GM12878 (cell line): ENCODE results near the gene AXIN1. TPM values are rescaled to one million over a fixed set of nuclear protein-coding genes. Genes with fewer than 3 reads are reported as not detected.

Experiments used
- ATAC-seq: fragments of 200-7000 bp; cut with Tn5 transposase; 3 replicates; pipeline ENCODE4 v1.9.1; 2020; ENCODE audit warnings: mild to moderate bottlenecking, moderate library complexity
- BruUV-seq: library from RNA; stranded (reverse); fragments of 400-500 nt; replicated peaks from 2 replicates; lab custom pipeline; 2021; lab: Mats Ljungman, UMichigan
- CTCF ChIA-PET: fragments of 300-600 bp; sonication (Branson Sonifier 250); formaldehyde crosslinking; extraction: SDS; loops from one replicate; lab custom pipeline; 2021; ENCODE audit warnings: inconsistent platforms; lab: Yijun Ruan, JAX
- POLR2A ChIA-PET: fragments of 350-600 bp; formaldehyde crosslinking; extraction: SDS; loops from one replicate; lab custom pipeline; 2021; ENCODE audit warnings: inconsistent platforms; lab: Charles Lee
- RAD21 ChIA-PET: fragments of 300-600 bp; sonication (Branson Sonifier 250); formaldehyde crosslinking; loops from one replicate; lab custom pipeline; 2023; ENCODE audit warnings: antibody characterized with exemption; ENCODE audit not compliant: unreplicated experiment; lab: Charles Lee
- SMC1A ChIA-PET: fragments of 300-600 bp; sonication (Branson Sonifier 250); formaldehyde crosslinking; loops from one replicate; lab custom pipeline; 2023; ENCODE audit not compliant: unreplicated experiment, uncharacterized antibody; lab: Charles Lee
- DNase-seq: peaks from one replicate; pipeline ENCODE4 v3.0.0-alpha.2; 2011; ENCODE audit warnings: low read depth, low spot score
- FAIRE-seq: peaks from 3 replicates; lab custom pipeline; 2011; peaks lifted over from hg19 to GRCh38; lab: Jason Lieb, UNC
- H2AFZ ChIP-seq: 2 replicates; pipeline ENCODE4 v1.6.0; 2011; ENCODE audit warnings: low read depth, low read length, control low read depth; ENCODE audit not compliant: control insufficient read depth
- H3K27ac ChIP-seq: 2 replicates; pipeline ENCODE4 v1.5.1; 2011; ENCODE audit warnings: control low read depth; ENCODE audit not compliant: control insufficient read depth, insufficient read depth
- H3K27me3 ChIP-seq, 2 experiments: replicated peaks in 1 of 2; 2 replicates each; pipeline versions ENCODE4 v1.6.0 to v1.6.1; 2011; ENCODE audit warnings: low read length in 1 of 2; ENCODE audit not compliant: control insufficient read depth in 2 of 2, insufficient read depth in 2 of 2
- H3K36me3 ChIP-seq, 2 experiments: 2 replicates each; pipeline ENCODE4 v1.5.1; 2011; ENCODE audit warnings: low read length in 1 of 2; ENCODE audit not compliant: control insufficient read depth in 2 of 2, insufficient read depth in 2 of 2
- H3K4me1 ChIP-seq: 2 replicates; pipeline ENCODE4 v1.6.1; 2011; ENCODE audit warnings: mild to moderate bottlenecking, low read length, moderate library complexity, mixed read lengths; ENCODE audit not compliant: control insufficient read depth, insufficient read depth
- H3K4me2 ChIP-seq: 2 replicates; pipeline ENCODE4 v1.6.0; 2011; ENCODE audit warnings: control low read depth; ENCODE audit not compliant: control insufficient read depth, insufficient read depth
- H3K4me3 ChIP-seq: fragments of 200-600 bp; sonication (generic); 2 replicates; pipeline ENCODE4 v1.5.1; 2016
- H3K79me2 ChIP-seq: 2 replicates; pipeline ENCODE4 v1.6.0; 2011; ENCODE audit warnings: low read length; ENCODE audit not compliant: control insufficient read depth, insufficient read depth
- H3K9ac ChIP-seq: 2 replicates; pipeline ENCODE4 v1.8.0; 2011; ENCODE audit warnings: low read length, control low read depth, mixed read lengths; ENCODE audit not compliant: control insufficient read depth, insufficient read depth
- H3K9me3 ChIP-seq: replicated peaks from 3 replicates; pipeline ENCODE4 v1.5.1; 2011; ENCODE audit warnings: mild to moderate bottlenecking, low read length; ENCODE audit not compliant: control insufficient read depth, insufficient read depth
- H4K20me1 ChIP-seq: 2 replicates; pipeline ENCODE4 v1.6.0; 2011; ENCODE audit not compliant: control insufficient read depth, insufficient read depth
- BCLAF1 ChIP-seq: fragments of 450-650 bp; IDR thresholded peaks from 2 replicates; pipeline ENCODE4 v1.6.1; 2017; ENCODE audit warnings: antibody characterized with exemption, mild to moderate bottlenecking, moderate library complexity
- CBX3 ChIP-seq: fragments of 200-600 bp; sonication (generic); IDR thresholded peaks from 2 replicates; pipeline ENCODE4 v1.6.1; 2016; ENCODE audit warnings: low read depth, borderline replicate concordance
- CHD4 ChIP-seq: fragments of 200-600 bp; sonication (generic); IDR thresholded peaks from 2 replicates; pipeline ENCODE4 v1.6.1; 2016; ENCODE audit warnings: mild to moderate bottlenecking
- EED ChIP-seq: sonication (generic); IDR thresholded peaks from 2 replicates; pipeline ENCODE4 v1.6.1; 2016; ENCODE audit warnings: antibody characterized with exemption, low read depth
- JUNB ChIP-seq: IDR thresholded peaks from 2 replicates; pipeline ENCODE4 v1.6.1; 2016; ENCODE audit warnings: antibody characterized with exemption, mild to moderate bottlenecking
- KLF5 ChIP-seq: fragments of 450-650 bp; IDR thresholded peaks from 2 replicates; pipeline ENCODE4 v1.6.1; 2014; ENCODE audit warnings: mild to moderate bottlenecking; ENCODE audit not compliant: partially characterized antibody
- RBBP5 ChIP-seq: fragments of 200-600 bp; sonication (generic); conservative IDR thresholded peaks from 2 replicates; pipeline ENCODE4 v1.6.1; 2016
- RCOR1 ChIP-seq: conservative IDR thresholded peaks from 2 replicates; pipeline ENCODE4 v1.6.1; 2012; ENCODE audit warnings: low read depth, low read length, improper control_type of control experiment
- SMARCA5 ChIP-seq: fragments of 450-650 bp; IDR thresholded peaks from 2 replicates; pipeline ENCODE4 v1.6.1; 2017; ENCODE audit warnings: mild to moderate bottlenecking
- SRF ChIP-seq, 2 experiments: IDR thresholded peaks; 2 replicates each; pipeline ENCODE4 v1.6.1; 2011; ENCODE audit warnings: low read depth in 2 of 2, low read length in 2 of 2, mild to moderate bottlenecking in 1 of 2, moderate library complexity in 1 of 2
- ZNF24 ChIP-seq: fragments of 450-650 bp; IDR thresholded peaks from 2 replicates; pipeline ENCODE4 v1.6.1; 2017; ENCODE audit warnings: antibody characterized with exemption, mild to moderate bottlenecking
- WGBS: methylation state at CpG from one replicate; pipeline ENCODE4 v1.1.6; 2016; ENCODE audit warnings: low lambda C conversion rate; ENCODE audit not compliant: insufficient replicate concordance, insufficient coverage; ENCODE audit errors: missing lambda C conversion rate; 5-methylcytosine and 5-hydroxymethylcytosine counted together
- in situ Hi-C: fragments of 300-500 bp; cut with MboI; formaldehyde crosslinking; loops from 9 replicates; pipeline ENCODE4 v1.14.3; 2018; ENCODE audit warnings: mixed read lengths
- intact Hi-C: fragments of 100-400 bp; cut with micrococcal nuclease; formaldehyde crosslinking; loops from one replicate; pipeline ENCODE4 v1.14.2; 2022; ENCODE audit not compliant: unreplicated experiment
- polyA plus RNA-seq, 11 experiments: library from polyadenylated mRNA; depleted of rRNA in 4 of 11; unstranded in 6 of 11; stranded (reverse) in 5 of 11; fragments of >200 nt; fragmentation: Nextera tagmentation in 4 of 11; fragmentation: Illumina TruSeq in 1 of 11; extraction: Ambion mirVana in 4 of 11; extraction: Trizol in 1 of 11; gene quantifications; 1 replicate in 1 of 11; 2 replicates in 10 of 11; pipeline versions ENCODE4 v1.2.1 to v1.2.3, GENCODE V29; 2011 to 2016; ENCODE audit warnings: inconsistent platforms in 2 of 11, missing spikeins in 2 of 11, low read depth in 1 of 11
- total RNA-seq, 4 experiments: library from RNA; depleted of rRNA in 3 of 4; stranded (reverse); fragments of >200 nt in 3 of 4; fragmentation: Illumina TruSeq in 1 of 4; extraction: Trizol in 1 of 4; gene quantifications; 2 replicates each; pipeline versions ENCODE4 v1.2.1 to v1.2.3, GENCODE V29; 2013 to 2021
- TF ChIP-seq, protein P1 (sequence below): IDR thresholded peaks from 2 replicates; pipeline ENCODE4 v1.6.1; 2011; ENCODE audit warnings: borderline replicate concordance, low read depth, mild to moderate bottlenecking, moderate library complexity, low read length; ENCODE audit not compliant: insufficient read depth, poor library complexity, severe bottlenecking

Gene AXIN1
- total and polyA plus RNA-seq, 10 of the 15 experiments (the other 5 are each of a cell fraction or from before 2014, with no cell fraction given), result 0.26 to 27.1 (median 7.7) TPM

- Histone ChIP-seq H3K27ac (no peak overlapping the region), H3K4me3 (no peak overlapping the region), H2AFZ (no peak overlapping the region), H4K20me1 (no peaks in the 10 kb centered on the region), H3K4me1 (no peaks in the 10 kb centered on the region), H3K9me3 (no peaks in the 10 kb centered on the region), H3K36me3 (peaks cover 0 to 6% of the 10 kb centered on the region in 2 experiments; a peak in 2 of 4 replicates), H3K9ac (no peak overlapping the region), H3K79me2 (no peaks in the 10 kb centered on the region), H3K27me3 (no peaks in the 10 kb centered on the region; a peak in 1 of 4 replicates), H3K4me2 (no peak overlapping the region)
- CTCF ChIA-PET, result no interaction called here
- intact Hi-C loops (no loop called here), in situ Hi-C loops (no loop called here)
- POLR2A ChIA-PET, result no interaction called here
- ATAC-seq (no peak), DNase-seq (no peak), FAIRE-seq (no peak)
- TF ChIP-seq SRF (IDR thresholded peaks at IDR 0.05; ENCODE audit: low read depth in 2 of 2, low read length in 2 of 2), result no peak
- TF ChIP-seq RCOR1, result no peak
- no peak for TF ChIP-seq EED
- no peak for TF ChIP-seq CBX3
- SMC1A ChIA-PET, result no interaction called here
- no TSS peak for BruUV-seq
- 86% methylated on average over 47 of the region's 52 CpGs for WGBS
- RAD21 ChIA-PET, result interaction anchor here (1.1 kb wide), 1 partner anchor 31 kb away, joined by 4 read pairs; no protein-coding TSS in a partner anchor
Measured at GRCh38 chr16:284204-285120, 68.1 kb downstream of the AXIN1 start.

- 48% methylated on average over 22 of the region's 25 CpGs for WGBS
- no peaks in the 10 kb centered on the region; a peak in 1 of 4 replicates for H3K27me3 ChIP-seq
- no peak within 1 kb of the TSS for H3K9ac ChIP-seq
- no peaks in the 10 kb centered on the region for H3K4me1 ChIP-seq
- ChIA-PET SMC1A (no interaction called here), CTCF (no interaction called here), POLR2A (no interaction called here), RAD21 (no interaction called here)
- in situ Hi-C loops (no loop called here), intact Hi-C loops (no loop called here)
- peaks cover 0 to 4% of the 10 kb centered on the region in 2 experiments; a peak in 2 of 4 replicates for H3K36me3 ChIP-seq
- no peak within 1 kb of the TSS for H3K27ac ChIP-seq
- H3K4me3 ChIP-seq, result no peak within 1 kb of the TSS
- ATAC-seq (no peak), DNase-seq (no peak), FAIRE-seq (no peak)
- no peaks in the 10 kb centered on the region for H3K79me2 ChIP-seq
- no peak within 1 kb of the TSS for H3K4me2 ChIP-seq
- no peaks in the 10 kb centered on the region for H3K9me3 ChIP-seq
- no peaks in the 10 kb centered on the region for H4K20me1 ChIP-seq
- no TSS peak for BruUV-seq
- H2AFZ ChIP-seq, result no peak within 1 kb of the TSS
- no peak for TF ChIP-seq BCLAF1
- no peak for TF ChIP-seq CHD4
- TF ChIP-seq KLF5, result no peak
- no peak for TF ChIP-seq SMARCA5
- no peak for TF ChIP-seq JUNB
- TF ChIP-seq ZNF24, result no peak
- TF ChIP-seq, protein P1, sequence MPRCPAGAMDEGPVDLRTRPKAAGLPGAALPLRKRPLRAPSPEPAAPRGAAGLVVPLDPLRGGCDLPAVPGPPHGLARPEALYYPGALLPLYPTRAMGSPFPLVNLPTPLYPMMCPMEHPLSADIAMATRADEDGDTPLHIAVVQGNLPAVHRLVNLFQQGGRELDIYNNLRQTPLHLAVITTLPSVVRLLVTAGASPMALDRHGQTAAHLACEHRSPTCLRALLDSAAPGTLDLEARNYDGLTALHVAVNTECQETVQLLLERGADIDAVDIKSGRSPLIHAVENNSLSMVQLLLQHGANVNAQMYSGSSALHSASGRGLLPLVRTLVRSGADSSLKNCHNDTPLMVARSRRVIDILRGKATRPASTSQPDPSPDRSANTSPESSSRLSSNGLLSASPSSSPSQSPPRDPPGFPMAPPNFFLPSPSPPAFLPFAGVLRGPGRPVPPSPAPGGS, result no peak
- no peak for TF ChIP-seq RBBP5
Measured at GRCh38 chr16:283033-283805, 69.3 kb downstream of the AXIN1 start, which contains the start of gene PDIA2. Gene PDIA2, plus strand, starts transcription at chr16:283164. Its CDS starts 6 bp downstream, at chr16:283170.
